ENCODE results near the gene NOL6. TPM values are rescaled to one million over a fixed set of nuclear protein-coding genes. Genes with fewer than 3 reads are reported as not detected.

Gene NOL6
- total RNA-seq, 1 donor from 2014 or later, result 60.1 TPM

DNA sequence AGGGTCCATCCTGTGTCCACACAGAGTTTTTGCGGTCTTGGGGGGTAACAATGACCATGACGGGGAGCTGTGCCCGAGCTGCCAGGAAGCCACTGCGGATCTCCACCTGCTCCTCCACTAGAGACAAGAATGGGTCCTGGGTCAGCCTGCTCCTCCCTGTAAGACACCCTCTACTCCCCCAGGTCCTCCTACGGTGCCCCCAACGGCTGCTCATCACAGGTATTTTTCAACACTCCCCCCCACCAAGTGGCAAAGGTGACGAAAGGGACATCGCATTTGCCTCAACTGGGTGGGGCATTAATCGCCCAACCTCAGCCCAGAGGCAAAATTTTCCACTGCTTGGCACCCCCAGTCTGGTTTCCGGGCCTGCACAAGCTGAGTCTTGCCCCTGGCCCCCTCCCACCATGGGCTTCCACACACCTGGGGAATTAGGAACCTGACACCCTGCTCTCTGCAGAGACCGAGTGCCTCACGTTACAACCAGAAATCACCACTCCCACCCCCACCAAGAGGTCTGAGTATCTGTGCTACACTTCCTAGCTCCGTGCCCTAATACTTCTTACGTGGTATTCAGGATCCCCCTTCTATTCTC, 9.6 kb downstream of the NOL6 start:
- no peak for TF ChIP-seq EZH2 (IDR thresholded peaks at IDR 0.05; ENCODE audit: insufficient read depth, low read length)
- TF ChIP-seq, protein P1, sequence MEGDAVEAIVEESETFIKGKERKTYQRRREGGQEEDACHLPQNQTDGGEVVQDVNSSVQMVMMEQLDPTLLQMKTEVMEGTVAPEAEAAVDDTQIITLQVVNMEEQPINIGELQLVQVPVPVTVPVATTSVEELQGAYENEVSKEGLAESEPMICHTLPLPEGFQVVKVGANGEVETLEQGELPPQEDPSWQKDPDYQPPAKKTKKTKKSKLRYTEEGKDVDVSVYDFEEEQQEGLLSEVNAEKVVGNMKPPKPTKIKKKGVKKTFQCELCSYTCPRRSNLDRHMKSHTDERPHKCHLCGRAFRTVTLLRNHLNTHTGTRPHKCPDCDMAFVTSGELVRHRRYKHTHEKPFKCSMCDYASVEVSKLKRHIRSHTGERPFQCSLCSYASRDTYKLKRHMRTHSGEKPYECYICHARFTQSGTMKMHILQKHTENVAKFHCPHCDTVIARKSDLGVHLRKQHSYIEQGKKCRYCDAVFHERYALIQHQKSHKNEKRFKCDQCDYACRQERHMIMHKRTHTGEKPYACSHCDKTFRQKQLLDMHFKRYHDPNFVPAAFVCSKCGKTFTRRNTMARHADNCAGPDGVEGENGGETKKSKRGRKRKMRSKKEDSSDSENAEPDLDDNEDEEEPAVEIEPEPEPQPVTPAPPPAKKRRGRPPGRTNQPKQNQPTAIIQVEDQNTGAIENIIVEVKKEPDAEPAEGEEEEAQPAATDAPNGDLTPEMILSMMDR (IDR thresholded peaks at IDR 0.05; ENCODE audit: insufficient read depth, low read depth, low read length), result no peak
- Mint-ChIP-seq H3K27ac (ENCODE audit: unreplicated experiment) (no peak overlapping the region), H3K4me3 (ENCODE audit: unreplicated experiment) (no peak overlapping the region), H3K9me3 (ENCODE audit: unreplicated experiment) (no peaks in the 10 kb centered on the region), H3K27me3 (ENCODE audit: low read depth, unreplicated experiment) (no peaks in the 10 kb centered on the region), H3K4me1 (ENCODE audit: low read depth, unreplicated experiment) (no peaks in the 10 kb centered on the region), H3K36me3 (ENCODE audit: low read depth, unreplicated experiment) (peaks cover 22% of the 10 kb centered on the region)
- Histone ChIP-seq H4K20me1 (ENCODE audit: insufficient read depth, low read length) (peaks cover 80% of the 10 kb centered on the region), H3K4me1 (ENCODE audit: insufficient read depth, low read length) (peaks cover 3% of the 10 kb centered on the region), H3K9me3 (ENCODE audit: insufficient read depth, low read depth, low read length) (no peaks in the 10 kb centered on the region), H3K9ac (ENCODE audit: low read length) (no peak overlapping the region), H3K4me2 (ENCODE audit: low read length) (no peak overlapping the region), H2AFZ (ENCODE audit: low read depth, low read length) (no peak overlapping the region), H3K36me3 (ENCODE audit: insufficient read depth, low read length) (peaks cover 68% of the 10 kb centered on the region), H3K27ac (ENCODE audit: low read depth, low read length) (no peak overlapping the region), H3K79me2 (ENCODE audit: insufficient read depth, low read length) (peaks cover 16% of the 10 kb centered on the region), H3K4me3 (ENCODE audit: insufficient read depth, low read depth, low read length) (no peak overlapping the region), H3K27me3 (ENCODE audit: insufficient read depth, low read length) (no peaks in the 10 kb centered on the region)
- no peak for FAIRE-seq
- no peak for DNase-seq (ENCODE audit: low read depth)

DNA sequence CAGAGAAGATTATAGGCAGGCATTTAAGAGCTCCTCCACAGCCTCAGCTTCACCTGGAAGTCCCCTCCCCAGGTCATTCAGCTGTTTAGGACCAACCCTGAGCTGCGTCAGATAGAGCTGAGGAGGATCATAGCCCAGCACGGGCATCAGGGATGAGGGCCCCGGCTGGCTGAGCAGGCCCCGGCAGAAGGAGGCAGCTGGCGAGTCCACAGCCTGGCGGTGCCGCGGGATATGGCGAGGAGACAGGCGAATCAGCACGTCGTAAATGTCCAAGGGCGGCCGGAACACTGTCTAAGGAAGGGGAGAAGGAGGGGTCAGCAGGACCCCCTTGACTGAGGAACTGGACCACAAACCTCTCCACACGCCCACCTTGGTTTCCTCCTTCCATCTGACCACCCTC, 10.6 kb downstream of the NOL6 start:
- Histone ChIP-seq H3K79me2 (ENCODE audit: insufficient read depth, low read length) (peaks cover 9% of the 10 kb centered on the region), H3K27me3 (ENCODE audit: insufficient read depth, low read length) (no peaks in the 10 kb centered on the region), H4K20me1 (ENCODE audit: insufficient read depth, low read length) (peaks cover 76% of the 10 kb centered on the region), H2AFZ (ENCODE audit: low read depth, low read length) (no peak overlapping the region), H3K4me3 (ENCODE audit: insufficient read depth, low read depth, low read length) (no peak overlapping the region), H3K9ac (ENCODE audit: low read length) (no peak overlapping the region), H3K4me1 (ENCODE audit: insufficient read depth, low read length) (peaks cover 12% of the 10 kb centered on the region), H3K4me2 (ENCODE audit: low read length) (no peak overlapping the region), H3K9me3 (ENCODE audit: insufficient read depth, low read depth, low read length) (no peaks in the 10 kb centered on the region), H3K36me3 (ENCODE audit: insufficient read depth, low read length) (peaks cover 63% of the 10 kb centered on the region), H3K27ac (ENCODE audit: low read depth, low read length) (no peak overlapping the region)
- DNase-seq (ENCODE audit: low read depth) (no peak), FAIRE-seq (no peak)
- Mint-ChIP-seq H3K36me3 (ENCODE audit: low read depth, unreplicated experiment) (peaks cover 17% of the 10 kb centered on the region), H3K4me1 (ENCODE audit: low read depth, unreplicated experiment) (peaks cover 2% of the 10 kb centered on the region), H3K9me3 (ENCODE audit: unreplicated experiment) (no peaks in the 10 kb centered on the region), H3K27ac (ENCODE audit: unreplicated experiment) (no peak overlapping the region), H3K27me3 (ENCODE audit: low read depth, unreplicated experiment) (no peaks in the 10 kb centered on the region), H3K4me3 (ENCODE audit: unreplicated experiment) (no peak overlapping the region)
- no peak for TF ChIP-seq EZH2 (IDR thresholded peaks at IDR 0.05; ENCODE audit: insufficient read depth, low read length)
- TF ChIP-seq, protein P1 (IDR thresholded peaks at IDR 0.05; ENCODE audit: insufficient read depth, low read depth, low read length), result no peak

DNA sequence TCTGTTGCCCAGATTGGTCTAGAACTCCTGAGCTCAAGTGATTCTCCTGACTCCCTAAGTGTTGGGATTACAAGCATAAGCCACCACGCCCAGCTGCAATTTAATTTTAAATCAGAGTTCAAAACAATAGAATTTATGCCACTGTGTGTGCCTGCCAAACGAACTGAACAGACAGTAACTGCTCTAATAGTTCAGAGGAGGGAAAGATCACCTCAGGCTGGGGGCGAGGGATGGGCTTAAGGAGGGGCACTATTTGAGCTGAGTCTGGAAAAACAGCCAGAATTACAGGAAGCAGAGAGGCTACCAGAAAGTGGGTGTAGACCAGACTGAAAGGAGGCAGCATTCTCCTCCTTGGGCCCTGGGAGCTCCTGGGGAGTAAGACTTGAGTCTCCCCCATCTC, 12.2 kb downstream of the NOL6 start:
- DNase-seq (ENCODE audit: low read depth), result no peak
- Histone ChIP-seq H3K36me3 (ENCODE audit: insufficient read depth, low read length) (peaks cover 48% of the 10 kb centered on the region), H2AFZ (ENCODE audit: low read depth, low read length) (no peak overlapping the region), H3K4me3 (ENCODE audit: insufficient read depth, low read depth, low read length) (no peak overlapping the region), H4K20me1 (ENCODE audit: insufficient read depth, low read length) (peaks cover 64% of the 10 kb centered on the region), H3K9me3 (ENCODE audit: insufficient read depth, low read depth, low read length) (no peaks in the 10 kb centered on the region), H3K4me1 (ENCODE audit: insufficient read depth, low read length) (peaks cover 12% of the 10 kb centered on the region), H3K27ac (ENCODE audit: low read depth, low read length) (no peak overlapping the region), H3K79me2 (ENCODE audit: insufficient read depth, low read length) (peaks cover 5% of the 10 kb centered on the region), H3K27me3 (ENCODE audit: insufficient read depth, low read length) (no peaks in the 10 kb centered on the region), H3K9ac (ENCODE audit: low read length) (no peak overlapping the region), H3K4me2 (ENCODE audit: low read length) (no peak overlapping the region)
- H3K36me3 Mint-ChIP-seq (ENCODE audit: low read depth, unreplicated experiment), result peaks cover 15% of the 10 kb centered on the region
- H3K4me3 Mint-ChIP-seq (ENCODE audit: unreplicated experiment), result no peak overlapping the region
- H3K4me1 Mint-ChIP-seq (ENCODE audit: low read depth, unreplicated experiment), result peaks cover 2% of the 10 kb centered on the region
- no peaks in the 10 kb centered on the region for H3K27me3 Mint-ChIP-seq (ENCODE audit: low read depth, unreplicated experiment)
- H3K27ac Mint-ChIP-seq (ENCODE audit: unreplicated experiment), result no peak overlapping the region
- TF ChIP-seq, protein P1 (IDR thresholded peaks at IDR 0.05; ENCODE audit: insufficient read depth, low read depth, low read length), result no peak
- no peak for TF ChIP-seq EZH2 (IDR thresholded peaks at IDR 0.05; ENCODE audit: insufficient read depth, low read length)
- FAIRE-seq, result no peak
- no peaks in the 10 kb centered on the region for H3K9me3 Mint-ChIP-seq (ENCODE audit: unreplicated experiment)
